Stomach (tissue), 4 donors: ENCODE data around the gene FBXO2.

ENCODE experiments used
- CTCF ChIP-seq, 7 experiments: fragments of 450-650 bp in 4 of 7; fragments of 200-600 bp in 3 of 7; sonication (generic) in 3 of 7; IDR thresholded peaks; one replicate each; pipeline ENCODE4 v1.5.1; 2016 to 2019; ENCODE audit warnings: antibody characterized with exemption in 7 of 7, control low read depth in 2 of 7, mild to moderate bottlenecking in 1 of 7
- EP300 ChIP-seq: sonication (generic); formaldehyde crosslinking; IDR thresholded peaks from one replicate; pipeline ENCODE4 v1.6.1; 2017; ENCODE audit warnings: antibody characterized with exemption
- POLR2A ChIP-seq, 4 donors: fragments of 450-650 bp; IDR thresholded peaks; one replicate each; pipeline ENCODE4 v1.6.1; 2016; ENCODE audit warnings: antibody characterized with exemption in 4 of 4, control low read depth in 2 of 4, mild to moderate bottlenecking in 1 of 4, moderate library complexity in 1 of 4

- TF ChIP-seq CTCF (IDR thresholded peaks at IDR 0.05), result no peak
- TF ChIP-seq POLR2A (IDR thresholded peaks at IDR 0.05), result no peak
- no peak for TF ChIP-seq EP300
Observed at GRCh38 chr1:11640944-11641343, 13.3 kb downstream of the FBXO2 start.
